ENCODE results near the gene ADAMTSL1.

ADAMTSL1 gene, protein sequence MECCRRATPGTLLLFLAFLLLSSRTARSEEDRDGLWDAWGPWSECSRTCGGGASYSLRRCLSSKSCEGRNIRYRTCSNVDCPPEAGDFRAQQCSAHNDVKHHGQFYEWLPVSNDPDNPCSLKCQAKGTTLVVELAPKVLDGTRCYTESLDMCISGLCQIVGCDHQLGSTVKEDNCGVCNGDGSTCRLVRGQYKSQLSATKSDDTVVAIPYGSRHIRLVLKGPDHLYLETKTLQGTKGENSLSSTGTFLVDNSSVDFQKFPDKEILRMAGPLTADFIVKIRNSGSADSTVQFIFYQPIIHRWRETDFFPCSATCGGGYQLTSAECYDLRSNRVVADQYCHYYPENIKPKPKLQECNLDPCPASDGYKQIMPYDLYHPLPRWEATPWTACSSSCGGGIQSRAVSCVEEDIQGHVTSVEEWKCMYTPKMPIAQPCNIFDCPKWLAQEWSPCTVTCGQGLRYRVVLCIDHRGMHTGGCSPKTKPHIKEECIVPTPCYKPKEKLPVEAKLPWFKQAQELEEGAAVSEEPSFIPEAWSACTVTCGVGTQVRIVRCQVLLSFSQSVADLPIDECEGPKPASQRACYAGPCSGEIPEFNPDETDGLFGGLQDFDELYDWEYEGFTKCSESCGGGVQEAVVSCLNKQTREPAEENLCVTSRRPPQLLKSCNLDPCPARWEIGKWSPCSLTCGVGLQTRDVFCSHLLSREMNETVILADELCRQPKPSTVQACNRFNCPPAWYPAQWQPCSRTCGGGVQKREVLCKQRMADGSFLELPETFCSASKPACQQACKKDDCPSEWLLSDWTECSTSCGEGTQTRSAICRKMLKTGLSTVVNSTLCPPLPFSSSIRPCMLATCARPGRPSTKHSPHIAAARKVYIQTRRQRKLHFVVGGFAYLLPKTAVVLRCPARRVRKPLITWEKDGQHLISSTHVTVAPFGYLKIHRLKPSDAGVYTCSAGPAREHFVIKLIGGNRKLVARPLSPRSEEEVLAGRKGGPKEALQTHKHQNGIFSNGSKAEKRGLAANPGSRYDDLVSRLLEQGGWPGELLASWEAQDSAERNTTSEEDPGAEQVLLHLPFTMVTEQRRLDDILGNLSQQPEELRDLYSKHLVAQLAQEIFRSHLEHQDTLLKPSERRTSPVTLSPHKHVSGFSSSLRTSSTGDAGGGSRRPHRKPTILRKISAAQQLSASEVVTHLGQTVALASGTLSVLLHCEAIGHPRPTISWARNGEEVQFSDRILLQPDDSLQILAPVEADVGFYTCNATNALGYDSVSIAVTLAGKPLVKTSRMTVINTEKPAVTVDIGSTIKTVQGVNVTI (N-terminal part only)

GRCh38 chr9:18473652-18474279 lies at the start of gene ADAMTSL1:
Gene ADAMTSL1, plus strand, starts transcription at chr9:18474153. Its CDS starts 80 bp downstream, at chr9:18474233.
- DNase-seq (ENCODE audit: low spot score) = no peak

GRCh38 chr9:18427691-18428090 lies 46.3 kb upstream of the ADAMTSL1 start:
- no peak for DNase-seq (ENCODE audit: low spot score)

DNA sequence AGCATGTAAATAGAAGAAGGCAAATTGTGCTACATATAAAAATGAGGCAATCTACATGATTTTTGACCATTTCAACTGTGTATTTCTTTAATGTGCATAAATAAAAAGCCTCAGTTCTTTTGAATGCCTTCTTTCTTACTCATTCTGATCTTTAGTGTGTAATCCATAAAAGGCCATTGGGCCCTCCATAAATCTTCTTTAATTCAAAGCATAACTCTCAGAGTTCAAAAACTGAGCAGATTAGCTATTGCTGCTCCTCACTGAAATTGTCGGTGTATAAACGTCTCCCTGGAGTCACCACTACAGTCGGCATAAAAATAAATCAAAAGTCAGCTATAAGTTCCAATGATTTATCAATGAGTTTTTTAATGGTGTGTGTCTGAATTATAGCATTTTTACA lies 45.3 kb upstream of the ADAMTSL1 start:
- no peak for DNase-seq (ENCODE audit: low spot score)

DNA sequence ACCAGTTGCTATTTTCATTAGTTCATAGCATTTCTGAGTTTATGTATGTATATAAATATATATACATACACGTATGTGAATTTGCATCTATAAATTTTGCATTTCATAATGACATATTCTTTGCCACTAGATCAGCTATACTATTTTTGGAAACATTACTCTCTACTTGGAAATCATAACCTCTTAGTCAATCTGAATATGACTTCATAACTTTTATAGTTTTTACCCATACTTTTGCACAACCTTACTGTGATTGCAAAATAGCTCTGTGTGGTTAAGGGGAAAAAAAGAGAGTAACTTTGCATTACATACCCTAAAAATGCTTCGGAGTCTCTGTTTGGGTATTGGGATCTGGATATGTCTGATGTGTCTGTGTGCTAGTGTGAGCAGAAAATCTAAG lies 44.9 kb upstream of the ADAMTSL1 start:
- DNase-seq (ENCODE audit: low spot score) = no peak

- DNase-seq (ENCODE audit: low spot score) = no peak
These were observed 40.3 kb upstream of the ADAMTSL1 start for GRCh38 chr9:18433620-18434019.

- no peak for DNase-seq (ENCODE audit: low spot score)
These were observed 36.4 kb upstream of the ADAMTSL1 start for GRCh38 chr9:18437315-18438201.

GRCh38 chr9:18438300-18438925 lies 35.5 kb upstream of the ADAMTSL1 start:
- DNase-seq (ENCODE audit: low spot score) = no peak

- no peak for DNase-seq (ENCODE audit: low spot score)
These were observed 35.0 kb upstream of the ADAMTSL1 start for GRCh38 chr9:18438951-18439350.

GRCh38 chr9:18441261-18441660 lies 32.7 kb upstream of the ADAMTSL1 start:
- no peak for DNase-seq (ENCODE audit: low spot score)

GRCh38 chr9:18442629-18443491 lies 31.1 kb upstream of the ADAMTSL1 start:
- peak; percentile 72 for DNase-seq (ENCODE audit: low spot score)

DNA sequence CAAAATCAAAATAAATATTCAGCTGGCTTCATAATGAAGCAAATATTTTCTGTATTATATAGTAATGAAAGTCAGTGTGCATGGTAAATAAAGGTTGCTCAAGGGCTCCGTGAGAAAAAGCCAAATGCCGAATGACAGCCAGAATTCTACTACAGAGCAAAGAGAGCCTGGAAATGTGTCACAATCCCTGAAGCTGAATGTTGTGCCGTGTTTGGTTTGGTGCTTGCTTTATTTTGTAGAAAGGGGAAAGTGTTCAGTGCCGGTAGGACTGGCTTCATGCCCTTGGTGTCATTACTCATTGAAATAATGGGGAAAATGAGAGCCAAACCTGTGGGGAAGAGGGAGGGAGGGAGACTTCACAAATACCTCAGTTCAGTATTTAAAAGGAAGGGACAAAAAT lies 26.8 kb upstream of the ADAMTSL1 start:
- DNase-seq (ENCODE audit: low spot score) = no peak

GRCh38 chr9:18447541-18447940 lies 26.4 kb upstream of the ADAMTSL1 start:
- DNase-seq (ENCODE audit: low spot score) = no peak

DNA sequence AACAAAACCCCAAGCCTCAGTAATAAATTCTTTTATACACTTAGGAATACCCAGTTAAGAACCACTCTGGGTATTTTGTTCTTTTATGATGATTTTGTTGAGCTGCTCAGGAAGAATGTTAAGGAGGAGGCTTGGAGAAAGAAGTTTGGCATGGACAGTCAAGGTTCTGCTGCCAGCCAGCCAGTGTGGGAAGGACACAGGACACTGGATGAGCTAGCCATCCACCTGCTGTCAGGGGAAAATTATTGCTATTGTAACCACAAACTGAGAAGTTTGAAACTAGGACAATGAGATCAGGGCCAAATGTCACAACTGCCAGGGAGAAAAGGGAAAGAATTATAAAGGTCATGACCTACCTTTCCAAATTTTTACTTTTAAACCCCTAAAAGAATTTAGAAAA lies 25.9 kb upstream of the ADAMTSL1 start:
- DNase-seq (ENCODE audit: low spot score) = no peak

- no peak for DNase-seq (ENCODE audit: low spot score)
These were observed 22.5 kb upstream of the ADAMTSL1 start for GRCh38 chr9:18451406-18451805.

DNA sequence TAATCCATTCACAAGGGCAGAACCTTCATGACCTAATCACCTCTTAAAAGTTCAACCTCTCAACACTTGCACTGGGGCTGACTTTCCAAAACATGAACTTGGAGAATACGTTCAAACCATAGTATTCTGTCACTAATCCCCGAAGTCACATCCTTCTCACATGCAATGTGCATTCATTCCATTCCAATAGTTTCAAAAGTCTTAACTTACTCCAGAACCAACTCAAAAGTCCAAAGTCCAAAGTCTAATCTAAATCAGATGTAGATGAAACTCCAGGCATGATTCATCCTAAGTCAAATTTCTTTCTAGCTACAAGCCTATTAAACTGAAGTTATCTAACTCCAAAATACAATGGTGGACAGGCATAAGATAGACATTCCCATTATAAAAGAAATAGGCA lies 21.7 kb upstream of the ADAMTSL1 start:
- no peak for DNase-seq (ENCODE audit: low spot score)

DNA sequence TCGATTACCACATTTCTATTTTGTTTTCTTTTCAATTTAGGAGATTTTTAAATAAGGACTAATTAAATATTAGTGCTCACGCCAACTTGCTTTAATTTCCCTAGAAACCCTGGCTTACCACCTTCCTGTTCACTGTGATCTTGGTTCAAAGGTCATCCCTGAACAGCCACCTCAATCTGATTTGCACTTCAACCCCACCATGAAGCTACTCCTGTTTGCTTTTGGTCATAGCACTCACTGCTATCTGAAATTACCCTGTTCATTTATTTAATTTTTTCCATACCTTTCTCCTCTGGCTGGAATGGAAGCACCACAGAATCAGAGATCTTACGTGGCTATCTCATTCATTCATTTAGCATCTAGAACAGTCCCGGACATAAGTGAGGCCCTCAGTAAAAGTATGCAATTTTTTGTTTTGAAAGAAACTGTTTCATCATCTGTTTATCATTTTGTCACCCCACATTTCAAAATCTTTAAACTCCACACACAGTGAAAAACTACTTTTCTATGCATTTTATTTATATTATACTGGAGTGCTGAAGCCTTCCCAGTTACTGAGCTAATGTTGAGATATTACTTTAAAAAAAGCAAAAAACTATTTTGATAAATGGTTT lies 17.2 kb upstream of the ADAMTSL1 start:
- DNase-seq (ENCODE audit: low spot score) = no peak

GRCh38 chr9:18457510-18457909 lies 16.4 kb upstream of the ADAMTSL1 start:
- no peak for DNase-seq (ENCODE audit: low spot score)

- peak; percentile 34 for DNase-seq (ENCODE audit: low spot score)
These were observed 13.9 kb upstream of the ADAMTSL1 start for GRCh38 chr9:18459962-18460584.

Data from LoVo (cell line).